Measurements from ENCODE around the gene PAX7.

GRCh38 chr1:18667333-18667732 lies 36.7 kb downstream of the PAX7 start:
- TF ChIP-seq, protein P1, sequence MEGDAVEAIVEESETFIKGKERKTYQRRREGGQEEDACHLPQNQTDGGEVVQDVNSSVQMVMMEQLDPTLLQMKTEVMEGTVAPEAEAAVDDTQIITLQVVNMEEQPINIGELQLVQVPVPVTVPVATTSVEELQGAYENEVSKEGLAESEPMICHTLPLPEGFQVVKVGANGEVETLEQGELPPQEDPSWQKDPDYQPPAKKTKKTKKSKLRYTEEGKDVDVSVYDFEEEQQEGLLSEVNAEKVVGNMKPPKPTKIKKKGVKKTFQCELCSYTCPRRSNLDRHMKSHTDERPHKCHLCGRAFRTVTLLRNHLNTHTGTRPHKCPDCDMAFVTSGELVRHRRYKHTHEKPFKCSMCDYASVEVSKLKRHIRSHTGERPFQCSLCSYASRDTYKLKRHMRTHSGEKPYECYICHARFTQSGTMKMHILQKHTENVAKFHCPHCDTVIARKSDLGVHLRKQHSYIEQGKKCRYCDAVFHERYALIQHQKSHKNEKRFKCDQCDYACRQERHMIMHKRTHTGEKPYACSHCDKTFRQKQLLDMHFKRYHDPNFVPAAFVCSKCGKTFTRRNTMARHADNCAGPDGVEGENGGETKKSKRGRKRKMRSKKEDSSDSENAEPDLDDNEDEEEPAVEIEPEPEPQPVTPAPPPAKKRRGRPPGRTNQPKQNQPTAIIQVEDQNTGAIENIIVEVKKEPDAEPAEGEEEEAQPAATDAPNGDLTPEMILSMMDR (IDR thresholded peaks at IDR 0.05): no peak
- TF ChIP-seq POLR2A (IDR thresholded peaks at IDR 0.05): no peak

All from heart left ventricle (tissue), 13 donors.